ENCODE data around the gene TBL1X. TPM values are rescaled to one million over a fixed set of nuclear protein-coding genes. Genes with fewer than 3 reads are reported as not detected.

TBL1X gene
- total and polyA plus RNA-seq, 2 of the 4 experiments (the other 2 are of a cell fraction): 16.2 to 20.8 TPM

DNA sequence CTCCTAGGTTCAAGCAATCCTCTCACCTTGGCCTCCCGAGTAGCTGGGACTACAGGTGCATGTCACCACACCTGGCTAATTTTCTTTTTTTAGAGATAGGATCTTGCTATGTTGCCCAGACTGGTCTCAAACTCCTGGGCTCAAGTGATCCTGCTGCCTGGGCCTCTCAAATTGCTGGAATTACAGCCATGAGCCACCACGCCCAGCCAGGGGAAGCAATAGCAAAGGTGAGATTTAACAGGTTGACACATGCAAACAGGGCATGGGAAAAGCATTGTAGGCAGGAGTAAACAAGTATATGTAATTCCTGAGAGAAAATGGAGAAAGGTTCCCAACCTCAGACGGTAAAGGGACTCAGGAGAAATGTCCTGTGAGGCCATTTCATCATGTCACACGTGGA, 33.6 kb upstream of the TBL1X start:
- H3K36me3 ChIP-seq (ENCODE audit: control insufficient read depth, insufficient read depth, low read length): no peaks in the 10 kb centered on the region
- no peak for DNase-seq
- no peaks in the 10 kb centered on the region for H3K27me3 ChIP-seq (ENCODE audit: control insufficient read depth, insufficient read depth, low read length)
- WGBS, 2 experiments (ENCODE audit: extremely low coverage in 2 of 2, insufficient read length in 1 of 2): 14% methylated on average over 1 of the region's 4 CpGs; no CpG with 5 or more reads in 1 of the 2 experiments
- no peak for ATAC-seq (ENCODE audit: low read depth)
- no peak overlapping the region for H3K23ac ChIP-seq (ENCODE audit: low read depth, low read length)
- H2AFZ ChIP-seq (replicated peaks; ENCODE audit: low read length, poor library complexity): no peak overlapping the region
- dilution Hi-C loops (cut with HindIII; ENCODE audit: low sequenced_read_pairs, unreplicated experiment): no loop called here
- BruUV-seq (replicated peaks): no TSS peak
- no peak overlapping the region for H3K4me3 ChIP-seq (ENCODE audit: insufficient read depth, low read depth, low read length)
- H3K4me1 ChIP-seq (ENCODE audit: control insufficient read depth, insufficient read depth, low read length): no peaks in the 10 kb centered on the region; the same call in 1 of the 2 replicates
- no peaks in the 10 kb centered on the region; the same call in 1 of the 2 replicates for H3K9me3 ChIP-seq (ENCODE audit: control insufficient read depth, insufficient read depth, low read length)
- no peak overlapping the region for H3K4me2 ChIP-seq (ENCODE audit: low read depth, low read length)
- no peak overlapping the region for H3K56ac ChIP-seq (ENCODE audit: extremely low read depth, insufficient read depth, low read length)
- POLR2A ChIA-PET (ENCODE audit: unreplicated experiment): no interaction called here
- intact Hi-C loops (cut with micrococcal nuclease): no loop called here
- H2BK15ac ChIP-seq (ENCODE audit: low read depth, low read length): no peak overlapping the region
- no peaks in the 10 kb centered on the region for H4K20me1 ChIP-seq (ENCODE audit: insufficient read depth, low read length)
- H4K91ac ChIP-seq (ENCODE audit: insufficient read depth, low read depth, low read length): no peak overlapping the region
- no peak overlapping the region for H2BK5ac ChIP-seq (ENCODE audit: low read depth, low read length, poor library complexity, severe bottlenecking)
- in situ Hi-C loops (cut with MboI; ENCODE audit: low sequenced_read_pairs): no loop called here
- H3K9me1 ChIP-seq (ENCODE audit: insufficient read depth, low read length): no peaks in the 10 kb centered on the region
- CTCF ChIA-PET: no interaction called here
- H3K14ac ChIP-seq (replicated peaks; ENCODE audit: low read depth, low read length): no peak overlapping the region
- no peak overlapping the region for H3K27ac ChIP-seq (ENCODE audit: insufficient read depth, low read length)
- no peaks in the 10 kb centered on the region for H3K79me1 ChIP-seq (ENCODE audit: low read depth in 1 of 2, low read length in 2 of 2)
- no peak overlapping the region for H4K8ac ChIP-seq (ENCODE audit: low read depth in 2 of 2, low read length in 2 of 2)
- no peak overlapping the region for H2BK20ac ChIP-seq (ENCODE audit: low read depth, low read length)
- no peak overlapping the region for H3K4ac ChIP-seq (ENCODE audit: low read depth, low read length)
- no peak overlapping the region for H3K9ac ChIP-seq (ENCODE audit: low read depth, low read length)
- no peak overlapping the region for H2BK120ac ChIP-seq (ENCODE audit: low read depth, low read length)
- no peak overlapping the region for H2AK5ac ChIP-seq (ENCODE audit: low read depth, low read length)
- TF ChIP-seq RAD21 (IDR thresholded peaks at IDR 0.05; ENCODE audit: low read length): no peak
- TF ChIP-seq MAZ (IDR thresholded peaks at IDR 0.05; ENCODE audit: borderline replicate concordance, low read depth, low read length): no peak
- TF ChIP-seq, protein P1, sequence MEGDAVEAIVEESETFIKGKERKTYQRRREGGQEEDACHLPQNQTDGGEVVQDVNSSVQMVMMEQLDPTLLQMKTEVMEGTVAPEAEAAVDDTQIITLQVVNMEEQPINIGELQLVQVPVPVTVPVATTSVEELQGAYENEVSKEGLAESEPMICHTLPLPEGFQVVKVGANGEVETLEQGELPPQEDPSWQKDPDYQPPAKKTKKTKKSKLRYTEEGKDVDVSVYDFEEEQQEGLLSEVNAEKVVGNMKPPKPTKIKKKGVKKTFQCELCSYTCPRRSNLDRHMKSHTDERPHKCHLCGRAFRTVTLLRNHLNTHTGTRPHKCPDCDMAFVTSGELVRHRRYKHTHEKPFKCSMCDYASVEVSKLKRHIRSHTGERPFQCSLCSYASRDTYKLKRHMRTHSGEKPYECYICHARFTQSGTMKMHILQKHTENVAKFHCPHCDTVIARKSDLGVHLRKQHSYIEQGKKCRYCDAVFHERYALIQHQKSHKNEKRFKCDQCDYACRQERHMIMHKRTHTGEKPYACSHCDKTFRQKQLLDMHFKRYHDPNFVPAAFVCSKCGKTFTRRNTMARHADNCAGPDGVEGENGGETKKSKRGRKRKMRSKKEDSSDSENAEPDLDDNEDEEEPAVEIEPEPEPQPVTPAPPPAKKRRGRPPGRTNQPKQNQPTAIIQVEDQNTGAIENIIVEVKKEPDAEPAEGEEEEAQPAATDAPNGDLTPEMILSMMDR (conservative IDR thresholded peaks at IDR 0.05; ENCODE audit: low read depth, low read length): no peak
- TF ChIP-seq NFE2L2 (IDR thresholded peaks at IDR 0.05; ENCODE audit: low read depth, low read length): no peak
- TF ChIP-seq, protein P2, sequence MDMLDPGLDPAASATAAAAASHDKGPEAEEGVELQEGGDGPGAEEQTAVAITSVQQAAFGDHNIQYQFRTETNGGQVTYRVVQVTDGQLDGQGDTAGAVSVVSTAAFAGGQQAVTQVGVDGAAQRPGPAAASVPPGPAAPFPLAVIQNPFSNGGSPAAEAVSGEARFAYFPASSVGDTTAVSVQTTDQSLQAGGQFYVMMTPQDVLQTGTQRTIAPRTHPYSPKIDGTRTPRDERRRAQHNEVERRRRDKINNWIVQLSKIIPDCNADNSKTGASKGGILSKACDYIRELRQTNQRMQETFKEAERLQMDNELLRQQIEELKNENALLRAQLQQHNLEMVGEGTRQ (IDR thresholded peaks at IDR 0.05; ENCODE audit: low read depth, low read length): no peak
- no peak for TF ChIP-seq FOS (IDR thresholded peaks at IDR 0.05; ENCODE audit: low read depth, low read length)
- no peak for TF ChIP-seq RCOR1 (IDR thresholded peaks at IDR 0.05; ENCODE audit: insufficient replicate concordance, low read length)
- no peak for TF ChIP-seq MAFK (IDR thresholded peaks at IDR 0.05; ENCODE audit: low read depth, low read length)
- TF ChIP-seq CEBPB (IDR thresholded peaks at IDR 0.05; ENCODE audit: low read depth, low read length): no peak
- no peak for TF ChIP-seq MXI1 (IDR thresholded peaks at IDR 0.05; ENCODE audit: borderline replicate concordance, low read depth, low read length)
- no peak for TF ChIP-seq CHD1 (IDR thresholded peaks at IDR 0.05; ENCODE audit: low read depth, low read length)
- TF ChIP-seq SMC3 (IDR thresholded peaks at IDR 0.05; ENCODE audit: low read depth, low read length): no peak
- no peak for TF ChIP-seq BHLHE40 (IDR thresholded peaks at IDR 0.05; ENCODE audit: low read depth, low read length)
- no peak for TF ChIP-seq POLR2A (IDR thresholded peaks at IDR 0.05; ENCODE audit: low read depth, low read length)
- TF ChIP-seq, protein P3, sequence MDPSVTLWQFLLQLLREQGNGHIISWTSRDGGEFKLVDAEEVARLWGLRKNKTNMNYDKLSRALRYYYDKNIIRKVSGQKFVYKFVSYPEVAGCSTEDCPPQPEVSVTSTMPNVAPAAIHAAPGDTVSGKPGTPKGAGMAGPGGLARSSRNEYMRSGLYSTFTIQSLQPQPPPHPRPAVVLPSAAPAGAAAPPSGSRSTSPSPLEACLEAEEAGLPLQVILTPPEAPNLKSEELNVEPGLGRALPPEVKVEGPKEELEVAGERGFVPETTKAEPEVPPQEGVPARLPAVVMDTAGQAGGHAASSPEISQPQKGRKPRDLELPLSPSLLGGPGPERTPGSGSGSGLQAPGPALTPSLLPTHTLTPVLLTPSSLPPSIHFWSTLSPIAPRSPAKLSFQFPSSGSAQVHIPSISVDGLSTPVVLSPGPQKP (IDR thresholded peaks at IDR 0.05; ENCODE audit: borderline replicate concordance, low read depth, low read length): no peak
- TF ChIP-seq RFX5 (IDR thresholded peaks at IDR 0.05; ENCODE audit: low read depth, low read length): no peak
- no peak overlapping the region for H3K18ac ChIP-seq (ENCODE audit: low read depth, low read length)
- H4K5ac ChIP-seq (ENCODE audit: low read depth, low read length): no peak overlapping the region
- no peak overlapping the region for H2AK9ac ChIP-seq (replicated peaks; ENCODE audit: low read depth, low read length, poor library complexity)

Measured in IMR-90 (cell line).